ENCODE measurements around the gene MANF.

Gene MANF

DNA sequence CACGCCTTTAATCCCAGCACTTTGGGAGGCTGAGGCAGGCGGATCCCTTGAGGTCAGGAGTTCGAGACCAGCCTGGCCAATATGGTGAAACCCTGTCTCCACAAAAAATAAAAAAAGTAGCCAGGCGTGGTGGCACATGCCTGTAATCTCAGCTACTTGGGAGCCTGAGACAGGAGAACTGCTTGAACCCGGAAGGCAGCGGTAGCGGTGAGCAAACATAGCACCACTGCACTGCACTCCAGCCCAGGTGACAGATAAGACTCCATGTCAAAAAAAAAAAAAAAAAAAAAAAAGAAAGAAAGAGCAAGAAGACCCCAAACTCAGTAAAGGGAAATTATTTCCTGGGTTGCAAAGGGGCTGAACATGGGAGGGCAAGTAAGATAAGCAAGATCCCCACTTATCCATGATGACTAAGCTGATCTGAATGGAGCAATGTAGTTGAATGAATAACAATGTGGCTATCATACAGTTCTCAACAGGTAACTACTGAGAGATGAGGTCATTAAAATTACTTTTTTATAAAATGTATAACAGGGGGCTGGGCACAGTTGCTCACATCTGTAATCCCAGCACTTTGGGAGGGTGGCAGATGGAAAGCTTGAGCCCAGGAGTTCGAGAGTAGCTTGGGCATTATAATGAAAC, 52.0 kb downstream of the MANF start:
- no peak for DNase-seq (ENCODE audit: low spot score)

Data from iPS-NIHi11 (cell line).